ENCODE data around the gene AGPAT3. TPM values are rescaled to one million over a fixed set of nuclear protein-coding genes. Genes with fewer than 3 reads are reported as not detected.

The AGPAT3 gene
- total and polyA plus RNA-seq, 10 of the 15 experiments (the other 5 are each of a cell fraction or from before 2014, with no cell fraction given) = 1.2 to 110 (median 30.8) TPM

GRCh38 chr21:43919871-43920801 lies 55.1 kb downstream of the AGPAT3 start (continued):
- no peak for TF ChIP-seq NR2C2 (IDR thresholded peaks at IDR 0.05; ENCODE audit: borderline replicate concordance, control insufficient read depth, insufficient read length, low read depth)
- TF ChIP-seq GATAD2B (conservative IDR thresholded peaks at IDR 0.05; ENCODE audit: low read depth) = 0 out of 2 replicates have a peak, but pooled peaks have one; percentile 53
- TF ChIP-seq MEF2B (IDR thresholded peaks at IDR 0.05; ENCODE audit: partially characterized antibody, poor library complexity, severe bottlenecking) = peak; percentile 93
- no peak for TF ChIP-seq PAX8 (IDR thresholded peaks at IDR 0.05)
- no peak for TF ChIP-seq ZZZ3 (IDR thresholded peaks at IDR 0.05; ENCODE audit: control insufficient read depth, insufficient read length, low read depth)
- no peak for TF ChIP-seq SIX5 (IDR thresholded peaks at IDR 0.05; ENCODE audit: low read depth, low read length, severe bottlenecking)
- no peak for TF ChIP-seq NFIC (IDR thresholded peaks at IDR 0.05; ENCODE audit: low read depth, low read length)
- no peak for TF ChIP-seq USF1 (IDR thresholded peaks at IDR 0.05; ENCODE audit: borderline replicate concordance, extremely low read length, insufficient read depth, low read depth, low read length)
- TF ChIP-seq RAD51 (IDR thresholded peaks at IDR 0.05) = peak; percentile 57; the same call in 1 of the 2 replicates
- no peak for TF ChIP-seq PAX5 (IDR thresholded peaks at IDR 0.05; ENCODE audit: borderline replicate concordance, low read depth, low read length)
- no peak for TF ChIP-seq CBX5 (IDR thresholded peaks at IDR 0.05; ENCODE audit: low read depth)
- TF ChIP-seq SMAD1 (IDR thresholded peaks at IDR 0.05; ENCODE audit: low read depth, partially characterized antibody) = peak; percentile 80
- TF ChIP-seq REST (IDR thresholded peaks at IDR 0.05; ENCODE audit: low read depth, low read length) = no peak
- peak; percentile 92 for TF ChIP-seq BMI1 (IDR thresholded peaks at IDR 0.05; ENCODE audit: borderline replicate concordance)
- peak in 1 of 2 experiments; percentile 43; a peak in 1 of 4 replicates for TF ChIP-seq EP300 (IDR thresholded peaks at IDR 0.05; ENCODE audit: borderline replicate concordance in 1 of 2, control insufficient read depth in 1 of 2, low read depth in 2 of 2, low read length in 2 of 2)
- peak; percentile 26; the same call in 1 of the 2 replicates for TF ChIP-seq ZBTB40 (IDR thresholded peaks at IDR 0.05; ENCODE audit: borderline replicate concordance)
- no peak for TF ChIP-seq SPI1 (IDR thresholded peaks at IDR 0.05; ENCODE audit: borderline replicate concordance, insufficient read depth, low read depth, low read length)
- TF ChIP-seq IKZF1 (conservative IDR thresholded peaks at IDR 0.05) = peak; percentile 24; the same call in 1 of the 2 replicates
- peak; percentile 98 for TF ChIP-seq ATF7 (IDR thresholded peaks at IDR 0.05; ENCODE audit: low read depth)
- 0 out of 2 replicates have a peak, but pooled peaks have one; percentile 23 for TF ChIP-seq MXI1 (IDR thresholded peaks at IDR 0.05; ENCODE audit: low read depth, low read length)
